SK-N-SH treated with all-trans-retinoic acid at 6 μM for 48 hours (cell line): ENCODE results near the gene MIA2.

ENCODE experiments used
- ARNTL ChIP-seq: fragments of 450-650 bp; formaldehyde crosslinking; IDR thresholded peaks from 2 replicates; pipeline ENCODE4 v1.5.0; 2020; ENCODE audit warnings: low read depth, mild to moderate bottlenecking, moderate library complexity, borderline replicate concordance
- BACH2 ChIP-seq: fragments of 250-450 bp; sonication (Bioruptor Pico); IDR thresholded peaks from 2 replicates; pipeline ENCODE4 v1.9.0; 2021; ENCODE audit warnings: mild to moderate bottlenecking, borderline replicate concordance
- CREB5 ChIP-seq: fragments of 250-450 bp; sonication (Bioruptor Pico); IDR thresholded peaks from 2 replicates; pipeline ENCODE4 v1.5.1; 2020; ENCODE audit warnings: low read depth, mild to moderate bottlenecking, moderate library complexity
- ISL1 ChIP-seq: fragments of 250-450 bp; sonication (Bioruptor Pico); IDR thresholded peaks from 2 replicates; pipeline ENCODE4 v2.1.2; 2022; ENCODE audit warnings: mild to moderate bottlenecking, moderate library complexity
- OSR1 ChIP-seq: fragments of 250-450 bp; sonication (Bioruptor Pico); IDR thresholded peaks from 2 replicates; pipeline ENCODE4 v1.8.0; 2022; ENCODE audit warnings: moderate library complexity, mild to moderate bottlenecking, inconsistent platforms
- SNAI2 ChIP-seq: fragments of 250-450 bp; sonication (Bioruptor Pico); IDR thresholded peaks from 2 replicates; pipeline ENCODE4 v1.5.0; 2020; ENCODE audit warnings: mild to moderate bottlenecking, moderate library complexity
- TCF4 ChIP-seq: fragments of 250-450 bp; sonication (Bioruptor Pico); IDR thresholded peaks from 2 replicates; pipeline ENCODE4 v1.8.0; 2021; ENCODE audit warnings: mild to moderate bottlenecking, moderate library complexity, borderline replicate concordance
- ZFP3 ChIP-seq: fragments of 250-450 bp; sonication (Bioruptor Pico); IDR thresholded peaks from 2 replicates; pipeline ENCODE4 v1.5.0; 2020; ENCODE audit warnings: mild to moderate bottlenecking, moderate library complexity
- ZNF70 ChIP-seq: fragments of 450-650 bp; formaldehyde crosslinking; IDR thresholded peaks from 2 replicates; pipeline ENCODE4 v1.5.0; 2020; ENCODE audit warnings: mild to moderate bottlenecking, moderate library complexity
- ZNF8 ChIP-seq: fragments of 450-650 bp; formaldehyde crosslinking; IDR thresholded peaks from 2 replicates; pipeline ENCODE4 v1.5.0; 2020; ENCODE audit warnings: mild to moderate bottlenecking, moderate library complexity

- TF ChIP-seq ARNTL (CRISPR knock-in tag), result no peak
- TF ChIP-seq ZNF8 (CRISPR knock-in tag), result no peak
- TF ChIP-seq TCF4 (CRISPR knock-in tag), result no peak
- no peak for TF ChIP-seq OSR1 (CRISPR knock-in tag)
- no peak for TF ChIP-seq ZNF70 (CRISPR knock-in tag)
- no peak for TF ChIP-seq ZFP3 (CRISPR knock-in tag)
- no peak for TF ChIP-seq CREB5 (CRISPR knock-in tag)
- no peak for TF ChIP-seq ISL1 (CRISPR knock-in tag)
- TF ChIP-seq BACH2 (CRISPR knock-in tag), result no peak
- no peak for TF ChIP-seq SNAI2 (CRISPR knock-in tag)
Measured at GRCh38 chr14:39203659-39204606, 29.8 kb upstream of the MIA2 start.
